ENCODE measurements around the gene PAXX. TPM values are rescaled to one million over a fixed set of nuclear protein-coding genes. Genes with fewer than 3 reads are reported as not detected.

PAXX gene
- total RNA-seq, 1 donor from 2014 or later: 50.7 TPM

GRCh38 chr9:137026828-137027227 lies 34.6 kb downstream of the PAXX start:
- H3K27ac Mint-ChIP-seq (ENCODE audit: unreplicated experiment): no peak overlapping the region
- H3K4me1 Mint-ChIP-seq (ENCODE audit: low read depth, unreplicated experiment): peaks cover 3% of the 10 kb centered on the region
- peaks cover 10% of the 10 kb centered on the region for H3K27me3 Mint-ChIP-seq (ENCODE audit: unreplicated experiment)
- peaks cover 4% of the 10 kb centered on the region for H3K9me3 Mint-ChIP-seq (ENCODE audit: unreplicated experiment)
- no peak for TF ChIP-seq CTCF (IDR thresholded peaks at IDR 0.05; ENCODE audit: partially characterized antibody, unreplicated experiment)
- H3K4me3 Mint-ChIP-seq (ENCODE audit: unreplicated experiment): peak overlapping the region; percentile 86
- no peaks in the 10 kb centered on the region for H3K36me3 Mint-ChIP-seq (ENCODE audit: unreplicated experiment)
- no peak for DNase-seq

GRCh38 chr9:137027369-137028262 lies 35.4 kb downstream of the PAXX start, which contains the start of gene ABCA2:
TSS of gene ABCA2 (minus strand) at chr9:137028237. CDS start at chr9:137028140, 97 bp downstream.
- peaks cover 10% of the 10 kb centered on the region for H3K27me3 Mint-ChIP-seq (ENCODE audit: unreplicated experiment)
- no peaks in the 10 kb centered on the region for H3K36me3 Mint-ChIP-seq (ENCODE audit: unreplicated experiment)
- H3K4me3 Mint-ChIP-seq (ENCODE audit: unreplicated experiment): peak within 1 kb of the TSS; percentile 86
- H3K9me3 Mint-ChIP-seq (ENCODE audit: unreplicated experiment): peaks cover 4% of the 10 kb centered on the region
- peak; percentile 50 for DNase-seq
- peaks cover 3% of the 10 kb centered on the region for H3K4me1 Mint-ChIP-seq (ENCODE audit: low read depth, unreplicated experiment)
- no peak for TF ChIP-seq CTCF (IDR thresholded peaks at IDR 0.05; ENCODE audit: partially characterized antibody, unreplicated experiment)
- no peak within 1 kb of the TSS for H3K27ac Mint-ChIP-seq (ENCODE audit: unreplicated experiment)

- Mint-ChIP-seq H3K4me3 (ENCODE audit: unreplicated experiment) (peak overlapping the region; percentile 42), H3K27ac (ENCODE audit: unreplicated experiment) (no peak overlapping the region)
Measured at GRCh38 chr9:137028263-137029057, 36.2 kb downstream of the PAXX start.

GRCh38 chr9:137029058-137029936 lies 37.1 kb downstream of the PAXX start:
- Mint-ChIP-seq H3K36me3 (ENCODE audit: unreplicated experiment) (no peaks in the 10 kb centered on the region), H3K4me1 (ENCODE audit: low read depth, unreplicated experiment) (peaks cover 2% of the 10 kb centered on the region), H3K27me3 (ENCODE audit: unreplicated experiment) (peaks cover 12% of the 10 kb centered on the region), H3K9me3 (ENCODE audit: unreplicated experiment) (peaks cover 3% of the 10 kb centered on the region), H3K27ac (ENCODE audit: unreplicated experiment) (no peak overlapping the region), H3K4me3 (ENCODE audit: unreplicated experiment) (peak overlapping the region; percentile 63)
- peak; percentile 85 for TF ChIP-seq CTCF (IDR thresholded peaks at IDR 0.05; ENCODE audit: partially characterized antibody, unreplicated experiment)
- DNase-seq: peak; percentile 94

More at GRCh38 chr9:137028263-137029057, 36.2 kb downstream of the PAXX start:
- TF ChIP-seq CTCF (IDR thresholded peaks at IDR 0.05; ENCODE audit: partially characterized antibody, unreplicated experiment): no peak
- Mint-ChIP-seq H3K9me3 (ENCODE audit: unreplicated experiment) (peaks cover 3% of the 10 kb centered on the region), H3K4me1 (ENCODE audit: low read depth, unreplicated experiment) (peaks cover 3% of the 10 kb centered on the region), H3K27me3 (ENCODE audit: unreplicated experiment) (peaks cover 14% of the 10 kb centered on the region), H3K36me3 (ENCODE audit: unreplicated experiment) (no peaks in the 10 kb centered on the region)
- peak; percentile 76 for DNase-seq
